ENCODE results near the gene PNLIPRP3. TPM values are rescaled to one million over a fixed set of nuclear protein-coding genes. Genes with fewer than 3 reads are reported as not detected.

Gene PNLIPRP3
- total RNA-seq, 1 experiment from 2014 or later = not detected

- no peaks in the 10 kb centered on the region for H3K27me3 ChIP-seq (ENCODE audit: insufficient read depth, low read length)
- Mint-ChIP-seq H3K4me1 (peaks cover 17 to 30% of the 10 kb centered on the region in 2 experiments), H3K27me3 (ENCODE audit: low read depth) (peaks cover 2% of the 10 kb centered on the region; the same call in 1 of the 2 replicates), H3K27ac (no peak overlapping the region), H3K4me3 (no peak overlapping the region), H3K36me3 (ENCODE audit: insufficient read depth in 1 of 3, low read depth in 3 of 3) (peaks cover 0 to 4% (median 0%) of the 10 kb centered on the region in 3 experiments; a peak in 2 of 7 replicates), H3K9me3 (peaks cover 0 to 3% of the 10 kb centered on the region in 2 experiments; a peak in 1 of 5 replicates)
- H3K79me2 ChIP-seq (ENCODE audit: insufficient read depth, low read length) = no peaks in the 10 kb centered on the region
- no peak overlapping the region for H3K27ac ChIP-seq (ENCODE audit: insufficient read length, low read depth, low read length)
- H2BK12ac ChIP-seq (ENCODE audit: insufficient read length, low read depth, low read length) = no peak overlapping the region
- no peak for TF ChIP-seq CTCF (conservative IDR thresholded peaks at IDR 0.05)
- no peaks in the 10 kb centered on the region for H4K20me1 ChIP-seq (ENCODE audit: control insufficient read depth, insufficient read depth, insufficient read length)
- H3K14ac ChIP-seq (ENCODE audit: insufficient read depth, low read length) = no peak overlapping the region
- no peak overlapping the region for H2BK120ac ChIP-seq (ENCODE audit: low read depth, low read length, poor library complexity, severe bottlenecking)
- no peak overlapping the region for H4K8ac ChIP-seq (replicated peaks; ENCODE audit: insufficient read length, low read depth, low read length)
- H3T11ph ChIP-seq (ENCODE audit: low read length) = no peak overlapping the region
- no CpG with 5 or more reads among the region's 3 CpGs for WGBS (ENCODE audit: extremely low coverage, insufficient read length, low lambda C conversion rate)
- H2AK5ac ChIP-seq (ENCODE audit: insufficient read length, low read length) = no peak overlapping the region
- no peak overlapping the region for H3K18ac ChIP-seq (ENCODE audit: insufficient read length, low read depth, low read length)
- no peaks in the 10 kb centered on the region for H3K23me2 ChIP-seq (ENCODE audit: insufficient read length, low read depth, low read length, poor library complexity, severe bottlenecking)
- H3K9me3 ChIP-seq (ENCODE audit: control insufficient read depth, low read depth, low read length) = no peaks in the 10 kb centered on the region
- H2BK20ac ChIP-seq (ENCODE audit: low read depth, low read length, poor library complexity, severe bottlenecking) = no peak overlapping the region
- H2BK5ac ChIP-seq (ENCODE audit: insufficient read length, low read length) = no peak overlapping the region
- no peak overlapping the region for H2AFZ ChIP-seq (ENCODE audit: low read length)
- no peaks in the 10 kb centered on the region for H3K4me1 ChIP-seq (ENCODE audit: insufficient read depth, low read length)
- H3K23ac ChIP-seq (ENCODE audit: insufficient read length, low read depth, low read length) = no peak overlapping the region
- no peak overlapping the region for H3K56ac ChIP-seq (ENCODE audit: insufficient read length, low read depth, low read length)
- no peak overlapping the region for H3K9ac ChIP-seq (ENCODE audit: extremely low read depth, insufficient read length, low read length)
- H3K79me1 ChIP-seq (ENCODE audit: insufficient read depth, low read depth, low read length, poor library complexity, severe bottlenecking) = no peaks in the 10 kb centered on the region
- H4K5ac ChIP-seq (ENCODE audit: insufficient read length, low read depth, low read length) = no peak overlapping the region
- H3K4me2 ChIP-seq (ENCODE audit: insufficient read depth, insufficient read length, low read length) = no peak overlapping the region
- DNase-seq = no peak
- H3K4ac ChIP-seq (ENCODE audit: low read depth, low read length) = no peak overlapping the region
- no peak overlapping the region for H4K91ac ChIP-seq (ENCODE audit: insufficient read length, low read depth, low read length)
- no peak overlapping the region for H2BK15ac ChIP-seq (ENCODE audit: low read depth, low read length)
Observed at GRCh38 chr10:116460219-116460618, 32.6 kb downstream of the PNLIPRP3 start.
